Gastrocnemius medialis (tissue), 4 donors: Measurements from ENCODE around the gene NOL4L. TPM values are rescaled to one million over a fixed set of nuclear protein-coding genes. Genes with fewer than 3 reads are reported as not detected.

Experiments used
- ATAC-seq, 2 donors: fragments of 150-250 bp; one replicate each; pipeline ENCODE4 v1.9.1; 2016
- DNase-seq, 2 donors: peaks; one replicate each; pipeline ENCODE4 v3.0.0-alpha.2; 2019
- H3K27ac ChIP-seq, 4 donors: fragments of 200-600 bp; sonication (generic); 1 replicate in 1 of 4; 2 replicates in 3 of 4; pipeline ENCODE4 v1.5.1; 2016 to 2018; ENCODE audit warnings: mild to moderate bottlenecking in 2 of 4, moderate library complexity in 1 of 4
- H3K27me3 ChIP-seq, 3 donors: fragments of 200-600 bp; sonication (generic) in 2 of 3; 1 replicate in 1 of 3; 2 replicates in 2 of 3; pipeline versions ENCODE4 v1.5.1 to v1.6.0; 2016 to 2019; ENCODE audit warnings: mild to moderate bottlenecking in 1 of 3, moderate library complexity in 1 of 3
- H3K36me3 ChIP-seq, 2 donors: fragments of 200-600 bp; sonication (generic) in 1 of 2; one replicate each; pipeline ENCODE4 v1.5.1; 2017 to 2018
- H3K4me1 ChIP-seq, 2 donors: fragments of 200-600 bp; sonication (generic) in 1 of 2; one replicate each; pipeline ENCODE4 v1.5.1; 2016 to 2017; ENCODE audit warnings: mild to moderate bottlenecking in 2 of 2
- H3K4me3 ChIP-seq, 4 donors: fragments of 200-600 bp; sonication (generic) in 3 of 4; 1 replicate in 1 of 4; 2 replicates in 3 of 4; pipeline ENCODE4 v1.5.1; 2016 to 2019; ENCODE audit warnings: mild to moderate bottlenecking in 2 of 4
- H3K9me3 ChIP-seq, 3 donors: fragments of 200-600 bp; sonication (generic) in 2 of 3; 1 replicate in 1 of 3; 2 replicates in 2 of 3; pipeline ENCODE4 v1.5.1; 2016 to 2019
- POLR2A ChIP-seq, 2 donors: fragments of 450-650 bp; IDR thresholded peaks; one replicate each; pipeline ENCODE4 v1.6.1; 2017; ENCODE audit warnings: antibody characterized with exemption in 2 of 2, mild to moderate bottlenecking in 2 of 2, moderate library complexity in 2 of 2
- in situ Hi-C, 4 donors: fragments of 200-750 bp; cut with MboI; loops; one replicate each; pipeline versions ENCODE4 v1.15.0 to v1.8.0; 2017; ENCODE audit warnings: low sequenced_read_pairs in 4 of 4
- intact Hi-C: fragments of 100-400 bp; cut with DNase I; formaldehyde crosslinking; loops from one replicate; pipeline ENCODE4 v1.15.1; 2023; ENCODE audit warnings: low total_unique reads
- total RNA-seq, 4 donors: library from RNA; depleted of rRNA; stranded (reverse); fragments of >200 nt; gene quantifications; one replicate each; pipeline versions ENCODE4 v1.1.0 to v1.2.3, GENCODE V29; 2016
- TF ChIP-seq, protein P1 (sequence below), 5 experiments: fragments of 450-650 bp in 3 of 5; fragments of 200-600 bp in 2 of 5; sonication (generic) in 2 of 5; IDR thresholded peaks in 4 of 5; conservative IDR thresholded peaks in 1 of 5; 1 replicate in 4 of 5; 2 replicates in 1 of 5; pipeline ENCODE4 v1.5.1; 2016 to 2019; ENCODE audit warnings: antibody characterized with exemption in 5 of 5, mild to moderate bottlenecking in 3 of 5, moderate library complexity in 3 of 5

The NOL4L gene
- total RNA-seq, 4 donors from 2014 or later: 1.4 to 1.9 (median 1.7) TPM

GRCh38 chr20:32511358-32512046 is 73.6 kb downstream of the NOL4L start:
- Histone ChIP-seq H3K4me3 (no peak overlapping the region), H3K4me1 (peaks cover 0 to 1% of the 10 kb centered on the region in 2 donors), H3K27ac (no peak overlapping the region), H3K36me3 (no peaks in the 10 kb centered on the region), H3K9me3 (no peaks in the 10 kb centered on the region), H3K27me3 (no peaks in the 10 kb centered on the region)
- intact Hi-C loops (no loop called here), in situ Hi-C loops (no loop called here)
- DNase-seq (no peak), ATAC-seq (no peak)
- TF ChIP-seq, protein P1, sequence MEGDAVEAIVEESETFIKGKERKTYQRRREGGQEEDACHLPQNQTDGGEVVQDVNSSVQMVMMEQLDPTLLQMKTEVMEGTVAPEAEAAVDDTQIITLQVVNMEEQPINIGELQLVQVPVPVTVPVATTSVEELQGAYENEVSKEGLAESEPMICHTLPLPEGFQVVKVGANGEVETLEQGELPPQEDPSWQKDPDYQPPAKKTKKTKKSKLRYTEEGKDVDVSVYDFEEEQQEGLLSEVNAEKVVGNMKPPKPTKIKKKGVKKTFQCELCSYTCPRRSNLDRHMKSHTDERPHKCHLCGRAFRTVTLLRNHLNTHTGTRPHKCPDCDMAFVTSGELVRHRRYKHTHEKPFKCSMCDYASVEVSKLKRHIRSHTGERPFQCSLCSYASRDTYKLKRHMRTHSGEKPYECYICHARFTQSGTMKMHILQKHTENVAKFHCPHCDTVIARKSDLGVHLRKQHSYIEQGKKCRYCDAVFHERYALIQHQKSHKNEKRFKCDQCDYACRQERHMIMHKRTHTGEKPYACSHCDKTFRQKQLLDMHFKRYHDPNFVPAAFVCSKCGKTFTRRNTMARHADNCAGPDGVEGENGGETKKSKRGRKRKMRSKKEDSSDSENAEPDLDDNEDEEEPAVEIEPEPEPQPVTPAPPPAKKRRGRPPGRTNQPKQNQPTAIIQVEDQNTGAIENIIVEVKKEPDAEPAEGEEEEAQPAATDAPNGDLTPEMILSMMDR (IDR thresholded peaks at IDR 0.05 in 4 of 5, conservative IDR thresholded peaks at IDR 0.05 in 1 of 5): no peak
- TF ChIP-seq POLR2A (IDR thresholded peaks at IDR 0.05): no peak

GRCh38 chr20:32510601-32511357 is 74.4 kb downstream of the NOL4L start:
- DNase-seq (no peak), ATAC-seq (no peak)
- no peaks in the 10 kb centered on the region for H3K4me1 ChIP-seq
- no peaks in the 10 kb centered on the region for H3K27me3 ChIP-seq
- no peaks in the 10 kb centered on the region for H3K9me3 ChIP-seq
- intact Hi-C loops: no loop called here
- TF ChIP-seq, protein P1 (IDR thresholded peaks at IDR 0.05 in 4 of 5, conservative IDR thresholded peaks at IDR 0.05 in 1 of 5): no peak
- TF ChIP-seq POLR2A (IDR thresholded peaks at IDR 0.05): no peak
- in situ Hi-C loops: no loop called here
- no peak overlapping the region for H3K4me3 ChIP-seq
- no peak overlapping the region for H3K27ac ChIP-seq
- H3K36me3 ChIP-seq: no peaks in the 10 kb centered on the region

DNA sequence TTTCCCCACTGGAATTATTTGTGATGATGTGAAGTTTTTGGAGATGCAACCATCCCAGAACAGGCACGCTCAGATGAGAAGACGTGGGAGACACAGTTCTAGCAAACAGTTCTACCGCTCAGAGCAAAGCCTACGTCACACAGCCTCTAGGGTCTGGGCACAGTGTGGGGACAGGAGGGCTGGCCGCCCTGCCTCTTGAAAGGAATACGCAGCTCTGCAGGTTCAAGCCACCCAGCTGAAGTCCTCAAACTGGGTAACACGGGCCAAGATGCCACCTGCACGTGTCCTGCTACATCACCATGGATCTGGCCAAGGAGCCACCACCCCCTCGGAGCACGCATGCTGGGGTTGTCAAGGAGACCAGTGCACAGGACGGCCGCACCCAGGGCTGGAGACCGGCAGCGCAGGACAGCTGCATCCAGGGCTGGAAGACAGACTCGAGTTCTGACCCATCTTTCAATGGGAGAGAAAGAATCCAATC is 75.0 kb downstream of the NOL4L start:
- in situ Hi-C loops: no loop called here
- DNase-seq (no peak), ATAC-seq (no peak)
- TF ChIP-seq, protein P1 (IDR thresholded peaks at IDR 0.05 in 4 of 5, conservative IDR thresholded peaks at IDR 0.05 in 1 of 5): no peak
- TF ChIP-seq POLR2A (IDR thresholded peaks at IDR 0.05): no peak
- Histone ChIP-seq H3K27ac (no peak overlapping the region), H3K4me1 (no peaks in the 10 kb centered on the region), H3K27me3 (no peaks in the 10 kb centered on the region), H3K9me3 (no peaks in the 10 kb centered on the region), H3K36me3 (no peaks in the 10 kb centered on the region), H3K4me3 (no peak overlapping the region)
- intact Hi-C loops: no loop called here

DNA sequence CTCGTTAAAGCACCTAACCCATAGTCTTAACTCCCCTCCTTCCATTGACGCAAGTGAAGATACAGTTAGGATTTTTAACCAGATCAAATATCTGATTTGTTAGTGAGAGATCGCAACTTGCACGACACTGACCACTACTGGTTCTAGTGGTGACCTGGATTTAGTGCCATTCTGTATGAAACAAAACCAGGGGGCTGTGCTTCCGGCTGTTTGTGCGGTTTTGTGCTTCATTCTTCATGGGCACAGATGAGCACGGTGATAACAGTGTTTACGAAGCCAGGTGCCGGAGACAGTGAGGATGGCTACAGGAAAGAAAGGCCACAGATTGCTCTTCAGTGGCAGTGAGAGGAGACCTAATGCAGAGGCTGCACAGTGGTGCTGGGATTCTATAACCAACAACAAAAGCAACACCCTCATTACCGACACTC is 75.5 kb downstream of the NOL4L start:
- no peaks in the 10 kb centered on the region for H3K9me3 ChIP-seq
- H3K36me3 ChIP-seq: no peaks in the 10 kb centered on the region
- no peaks in the 10 kb centered on the region for H3K27me3 ChIP-seq
- H3K27ac ChIP-seq: no peak overlapping the region
- no peak overlapping the region for H3K4me3 ChIP-seq
- in situ Hi-C loops (no loop called here), intact Hi-C loops (no loop called here)
- ATAC-seq: no peak
- DNase-seq: no peak
- no peak for TF ChIP-seq POLR2A (IDR thresholded peaks at IDR 0.05)
- no peaks in the 10 kb centered on the region for H3K4me1 ChIP-seq

GRCh38 chr20:32508775-32509119 is 76.4 kb downstream of the NOL4L start:
- ATAC-seq: no peak
- TF ChIP-seq, protein P1 (IDR thresholded peaks at IDR 0.05 in 4 of 5, conservative IDR thresholded peaks at IDR 0.05 in 1 of 5): no peak
- no peak for TF ChIP-seq POLR2A (IDR thresholded peaks at IDR 0.05)
- in situ Hi-C loops (no loop called here), intact Hi-C loops (no loop called here)
- no peak for DNase-seq
- H3K9me3 ChIP-seq: no peaks in the 10 kb centered on the region
- no peaks in the 10 kb centered on the region for H3K4me1 ChIP-seq
- H3K4me3 ChIP-seq: no peak overlapping the region
- H3K27ac ChIP-seq: no peak overlapping the region
- H3K36me3 ChIP-seq: no peaks in the 10 kb centered on the region
- no peaks in the 10 kb centered on the region for H3K27me3 ChIP-seq
